Bronchial epithelial cell (primary cell): ENCODE measurements around the gene CETP. TPM values are rescaled to one million over a fixed set of nuclear protein-coding genes. Genes with fewer than 3 reads are reported as not detected.
A peak's percentile ranks its signal among the peaks of the same experiment; 100 is the strongest.

ENCODE experiments used
- DNase-seq: peaks from one replicate; pipeline ENCODE4 v3.0.0-alpha.2; 2010; ENCODE audit warnings: low read depth
- FAIRE-seq: peaks from 2 replicates; lab custom pipeline; 2011; peaks lifted over from hg19 to GRCh38; lab: Jason Lieb, UNC
- H3K27me3 ChIP-seq: 2 replicates; pipeline ENCODE4 v1.5.1; 2011; ENCODE audit warnings: low read length; ENCODE audit not compliant: control insufficient read depth, insufficient read depth
- H3K36me3 ChIP-seq: 2 replicates; pipeline ENCODE4 v1.5.1; 2011; ENCODE audit warnings: low read length; ENCODE audit not compliant: control insufficient read depth, insufficient read depth
- H3K4me3 ChIP-seq: 2 replicates; pipeline ENCODE4 v1.5.1; 2011; ENCODE audit warnings: mild to moderate bottlenecking, low read depth, low read length, control low read depth
- CTCF ChIP-seq: IDR thresholded peaks from 2 replicates; pipeline ENCODE4 v1.5.1; 2011; ENCODE audit warnings: mild to moderate bottlenecking, moderate library complexity, low read length, control low read depth, inconsistent platforms; ENCODE audit not compliant: insufficient read depth, severe bottlenecking
- total RNA-seq: library from RNA; depleted of rRNA; stranded (reverse); fragments of >200 nt; gene quantifications from 2 replicates; pipeline ENCODE4 v1.2.1, GENCODE V29; 2014

CETP gene
- total RNA-seq, 1 donor from 2014 or later = not detected

GRCh38 chr16:57017251-57017650, 55.5 kb downstream of the CETP start:
- no peak for TF ChIP-seq CTCF
- FAIRE-seq = no peak
- Histone ChIP-seq H3K4me3 (no peak overlapping the region), H3K36me3 (no peaks in the 10 kb centered on the region), H3K27me3 (no peaks in the 10 kb centered on the region)
- peak; percentile 39 for DNase-seq

GRCh38 chr16:57019746-57020145, 58.0 kb downstream of the CETP start:
- no peaks in the 10 kb centered on the region for H3K27me3 ChIP-seq
- FAIRE-seq = no peak
- no peak for DNase-seq
- no peak for TF ChIP-seq CTCF
- no peak overlapping the region for H3K4me3 ChIP-seq
- no peaks in the 10 kb centered on the region for H3K36me3 ChIP-seq

GRCh38 chr16:57020651-57021050, 58.9 kb downstream of the CETP start:
- no peak for TF ChIP-seq CTCF
- Histone ChIP-seq H3K27me3 (no peaks in the 10 kb centered on the region), H3K4me3 (no peak overlapping the region), H3K36me3 (no peaks in the 10 kb centered on the region)
- no peak for DNase-seq
- FAIRE-seq = peak; percentile 77

DNA sequence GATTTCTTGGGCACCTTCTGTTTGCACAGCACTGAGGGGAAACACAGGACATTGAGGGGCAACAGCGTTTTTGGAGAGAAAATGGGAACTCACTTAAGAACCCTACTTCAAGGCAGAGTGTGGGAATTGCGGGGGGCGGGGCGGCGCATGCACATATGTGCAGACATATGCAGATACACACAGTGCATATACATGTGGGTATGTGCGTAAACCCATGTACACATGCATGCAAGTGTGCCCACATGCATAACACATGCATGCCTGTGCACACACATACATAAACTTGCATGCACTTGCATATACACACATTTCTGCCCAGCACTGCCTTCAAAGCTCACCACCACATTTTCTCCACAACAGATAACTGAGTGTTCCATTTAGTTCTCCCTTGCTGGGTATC, 60.0 kb downstream of the CETP start:
- DNase-seq = no peak
- Histone ChIP-seq H3K27me3 (no peaks in the 10 kb centered on the region), H3K4me3 (no peak overlapping the region), H3K36me3 (no peaks in the 10 kb centered on the region)
- TF ChIP-seq CTCF = no peak
- FAIRE-seq = peak; percentile 98

DNA sequence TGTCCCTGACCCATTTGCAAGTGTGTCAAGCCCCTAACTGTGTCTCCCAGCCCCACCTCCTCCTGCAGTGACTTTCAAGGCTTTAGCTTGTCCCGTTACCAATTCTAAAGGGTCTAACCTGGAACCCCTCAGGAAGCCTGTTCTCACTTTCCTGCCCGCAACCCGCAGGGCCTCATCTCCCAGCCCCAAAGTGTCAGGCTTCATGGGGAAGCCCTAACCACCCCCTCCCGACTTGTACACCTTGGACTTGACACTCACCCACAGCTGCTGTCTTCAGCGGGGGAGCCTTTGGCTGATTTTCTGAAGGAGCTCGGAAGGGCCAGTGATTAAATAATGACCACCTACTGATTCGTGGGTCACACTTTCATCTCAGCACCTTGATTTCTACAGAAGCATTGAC, 60.7 kb downstream of the CETP start:
- DNase-seq = no peak
- no peaks in the 10 kb centered on the region for H3K36me3 ChIP-seq
- H3K4me3 ChIP-seq = no peak overlapping the region
- no peak for FAIRE-seq
- no peaks in the 10 kb centered on the region for H3K27me3 ChIP-seq
- no peak for TF ChIP-seq CTCF

DNA sequence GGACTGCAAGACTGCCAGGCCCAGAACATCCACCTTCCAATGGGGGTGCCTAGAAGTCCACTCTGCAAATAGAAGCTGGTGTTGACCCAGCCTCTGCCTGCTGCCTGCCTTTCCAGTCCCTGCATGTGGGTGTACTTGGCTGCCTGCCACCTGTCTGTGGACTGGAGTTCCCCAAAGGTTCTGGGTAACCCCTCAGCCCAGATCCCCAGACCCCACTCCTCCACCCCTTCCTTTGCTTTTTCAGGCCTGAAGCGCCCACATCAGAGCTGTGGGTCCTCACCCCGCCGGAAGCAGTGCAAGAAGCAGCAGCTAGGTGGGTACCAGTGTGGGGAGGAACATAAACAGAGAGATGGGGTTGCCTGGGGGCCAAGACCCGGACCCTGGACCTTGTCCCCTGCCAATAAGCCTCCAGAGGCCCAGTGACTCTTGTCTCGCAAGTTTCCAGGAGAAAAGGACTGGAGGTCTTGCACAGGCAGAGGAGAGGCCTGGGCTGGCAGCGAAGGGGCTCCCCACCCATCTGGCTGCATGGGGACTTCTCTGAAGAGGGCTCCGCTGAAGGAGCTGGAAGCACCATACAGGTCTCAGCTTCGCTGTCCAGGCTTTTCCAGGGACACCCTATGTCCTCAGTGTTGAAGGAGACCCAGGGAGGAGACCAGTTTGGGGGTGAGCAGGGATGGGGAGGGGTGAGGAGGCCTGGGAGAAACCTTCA, 61.9 kb downstream of the CETP start:
- Histone ChIP-seq H3K4me3 (no peak overlapping the region), H3K36me3 (no peaks in the 10 kb centered on the region), H3K27me3 (no peaks in the 10 kb centered on the region)
- no peak for TF ChIP-seq CTCF
- FAIRE-seq (no peak), DNase-seq (no peak)
